Measurements from ENCODE around the gene STAC2.

STAC2 gene

DNA sequence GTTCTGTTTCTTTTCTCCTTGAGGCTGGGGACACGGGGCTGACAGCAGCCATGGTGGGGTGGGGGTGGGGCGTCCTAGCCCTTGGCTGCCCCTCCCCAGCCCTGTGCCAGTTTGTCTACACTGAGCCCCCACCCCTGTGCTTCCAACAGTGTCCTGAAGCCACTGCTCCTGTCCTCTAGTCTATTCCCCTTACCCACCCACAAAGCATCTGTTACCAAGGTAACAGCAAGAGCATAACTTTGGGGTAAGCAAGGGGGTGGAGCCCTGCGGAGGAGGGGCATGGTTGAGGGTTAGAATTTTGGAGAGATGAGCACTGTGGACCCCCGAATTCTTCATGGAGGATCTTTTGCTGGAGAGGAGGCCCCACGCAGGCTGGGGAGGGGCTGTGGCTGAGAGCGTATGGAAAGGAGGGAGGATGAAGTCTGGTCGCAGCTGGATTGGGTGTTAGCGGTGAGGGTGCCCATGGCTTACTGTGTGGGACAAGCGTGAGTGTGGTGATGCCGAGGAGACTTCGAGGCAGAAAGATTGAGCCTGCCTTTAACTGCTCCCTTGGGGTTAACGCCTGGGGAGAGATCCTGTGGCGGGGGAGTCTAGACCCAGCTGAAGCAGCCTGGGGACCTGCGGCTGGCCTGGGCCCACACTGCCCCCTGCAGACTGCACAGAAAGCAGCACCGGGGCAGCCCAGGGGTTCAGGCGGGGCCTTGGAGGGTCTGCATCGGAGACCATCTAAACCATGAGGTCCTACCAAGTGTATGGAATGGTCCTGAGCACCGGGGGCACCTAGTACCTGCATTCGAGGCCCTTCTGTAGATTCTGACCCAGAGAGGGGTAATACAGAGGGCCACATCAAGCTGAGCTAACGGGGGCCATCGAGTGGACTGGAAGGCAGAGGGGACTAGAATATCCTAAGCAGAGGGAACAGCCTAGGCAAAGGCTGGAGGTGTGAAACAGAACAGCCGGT lies 6.1 kb upstream of the STAC2 start:
- DNase-seq: no peak

DNA sequence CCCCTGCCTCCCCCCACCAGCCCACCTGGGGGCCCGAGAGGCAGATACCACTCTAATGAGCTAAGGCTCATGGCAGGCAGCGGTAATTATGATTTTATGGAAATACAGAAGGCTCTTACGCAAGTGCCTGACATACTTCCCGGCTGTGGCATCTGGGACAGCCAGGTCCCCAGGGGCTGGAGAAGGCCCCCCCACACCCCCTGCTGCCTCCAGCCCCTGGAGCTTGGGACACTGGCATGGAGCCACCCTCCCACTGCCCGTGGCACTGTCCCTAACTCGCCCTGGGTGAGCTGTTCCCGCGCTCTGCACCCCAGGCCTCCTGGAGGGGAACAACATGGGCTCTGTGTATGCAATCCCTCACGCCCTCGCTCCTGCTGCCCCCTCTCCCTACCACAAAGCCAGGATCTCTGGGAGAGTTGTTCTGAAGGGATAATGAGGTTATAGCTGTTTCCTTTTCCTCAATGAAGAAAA lies 5.4 kb upstream of the STAC2 start:
- no peak for DNase-seq

DNA sequence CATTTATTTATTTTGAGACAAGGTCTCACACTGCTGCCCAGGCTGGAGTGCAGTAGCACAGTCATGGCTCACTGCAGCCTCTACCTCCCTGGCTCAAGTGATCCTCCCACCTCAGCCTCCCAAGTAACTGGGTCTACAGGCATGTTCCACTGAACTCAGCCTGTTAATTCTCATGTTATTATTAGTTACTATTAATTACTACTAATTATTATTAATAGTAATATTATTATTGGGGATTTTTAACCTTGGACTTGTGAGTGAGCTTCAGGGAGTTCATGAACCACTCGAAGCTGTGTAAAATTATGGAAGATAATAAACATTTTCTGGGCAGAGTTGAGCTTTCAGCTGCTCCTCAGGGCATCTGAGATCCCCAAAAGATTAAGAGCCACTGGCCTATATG lies 4.6 kb upstream of the STAC2 start:
- no peak for DNase-seq

DNA sequence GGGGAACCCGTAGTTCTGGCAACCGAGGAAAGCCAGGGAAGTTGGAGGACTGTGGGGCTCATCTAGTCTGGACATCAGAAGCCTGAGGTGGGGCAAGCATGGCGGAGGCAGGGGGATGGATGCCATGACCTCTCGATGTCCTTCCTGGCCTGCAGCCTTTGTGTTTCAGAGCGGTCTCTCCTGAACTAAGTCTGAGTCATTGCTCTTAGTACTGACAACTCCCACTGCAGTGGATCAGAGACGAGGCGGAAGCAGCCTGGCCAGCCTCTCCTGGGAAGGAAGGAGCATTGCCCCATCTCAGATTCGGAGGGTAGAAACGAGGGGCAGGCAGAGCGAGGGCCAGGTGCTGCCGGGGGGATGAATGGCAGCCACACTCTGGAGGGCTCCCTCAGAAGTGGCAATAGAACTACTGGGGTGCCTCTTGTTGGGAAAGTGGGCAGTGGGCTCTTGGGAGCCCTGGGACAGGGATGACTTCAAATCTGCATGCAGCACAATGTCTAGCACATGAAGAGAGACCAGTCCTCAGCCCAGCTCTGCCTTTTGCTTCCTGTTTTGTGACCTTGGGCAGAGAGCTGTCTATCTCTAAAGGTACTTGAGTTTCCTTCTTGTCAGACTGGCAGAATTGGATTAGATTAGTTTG lies 3.6 kb upstream of the STAC2 start:
- DNase-seq: no peak

DNA sequence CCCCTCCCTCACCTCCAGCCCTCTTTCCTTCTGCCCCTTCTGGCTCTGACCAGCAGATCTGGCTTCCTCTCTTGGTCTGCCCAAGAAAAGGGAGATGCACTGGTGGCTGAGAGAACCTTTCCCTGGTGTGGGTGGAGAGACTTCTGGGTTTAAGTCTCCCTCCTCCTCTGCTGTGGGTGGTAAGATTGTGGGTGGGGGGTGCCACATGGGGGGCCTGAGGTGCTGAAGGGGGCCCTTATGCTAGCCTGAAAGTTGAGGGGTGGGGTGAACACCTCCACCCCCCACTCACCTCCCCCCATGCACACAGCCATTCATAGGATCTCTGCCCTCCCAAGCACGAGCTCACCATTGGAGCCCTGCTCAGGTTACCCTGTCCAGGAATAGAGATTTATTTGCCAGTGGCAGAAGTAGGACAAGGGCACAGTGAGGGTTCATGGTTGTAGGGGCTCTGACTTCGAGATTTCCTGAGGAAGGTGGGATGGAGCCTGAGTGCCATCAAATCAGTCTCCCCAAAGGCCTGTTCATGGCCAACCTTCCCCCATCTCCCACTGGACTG lies 1.7 kb upstream of the STAC2 start:
- no peak for DNase-seq

DNA sequence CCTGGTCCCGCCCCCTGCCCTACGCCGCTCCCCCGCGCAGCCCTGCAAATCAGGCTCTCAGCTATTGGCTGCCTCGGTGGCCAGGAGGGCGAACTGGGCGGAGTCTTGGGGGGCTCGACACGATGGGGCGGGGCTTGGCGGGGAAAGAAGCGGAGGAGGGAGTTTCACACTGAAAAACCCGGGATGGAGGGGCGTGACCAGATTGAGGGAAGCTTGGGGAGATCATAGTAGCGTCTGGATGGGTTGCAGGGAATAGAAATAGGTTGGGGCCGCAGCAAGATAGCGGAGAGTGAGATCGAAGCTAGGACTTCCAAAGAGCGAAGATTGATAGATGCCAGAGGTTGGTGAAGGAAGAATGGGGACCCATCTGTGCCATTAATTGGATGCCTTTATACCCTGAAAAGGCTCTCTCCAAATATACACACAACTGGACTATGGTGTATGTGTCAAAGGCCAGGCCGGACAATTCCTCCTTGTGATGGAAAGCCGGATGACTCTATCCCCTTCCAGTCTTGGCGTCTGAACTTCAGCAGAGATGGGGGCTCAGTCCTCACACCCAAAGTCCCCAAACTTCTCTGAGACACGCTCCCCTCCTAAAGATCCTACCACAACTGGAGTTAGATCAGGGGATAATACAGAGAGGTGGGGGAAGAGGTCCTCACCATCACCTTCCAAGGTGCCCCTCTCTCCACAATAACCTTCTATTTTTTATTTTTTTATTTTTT lies 376 bp upstream of the STAC2 start:
- DNase-seq: peak; percentile 88

DNA sequence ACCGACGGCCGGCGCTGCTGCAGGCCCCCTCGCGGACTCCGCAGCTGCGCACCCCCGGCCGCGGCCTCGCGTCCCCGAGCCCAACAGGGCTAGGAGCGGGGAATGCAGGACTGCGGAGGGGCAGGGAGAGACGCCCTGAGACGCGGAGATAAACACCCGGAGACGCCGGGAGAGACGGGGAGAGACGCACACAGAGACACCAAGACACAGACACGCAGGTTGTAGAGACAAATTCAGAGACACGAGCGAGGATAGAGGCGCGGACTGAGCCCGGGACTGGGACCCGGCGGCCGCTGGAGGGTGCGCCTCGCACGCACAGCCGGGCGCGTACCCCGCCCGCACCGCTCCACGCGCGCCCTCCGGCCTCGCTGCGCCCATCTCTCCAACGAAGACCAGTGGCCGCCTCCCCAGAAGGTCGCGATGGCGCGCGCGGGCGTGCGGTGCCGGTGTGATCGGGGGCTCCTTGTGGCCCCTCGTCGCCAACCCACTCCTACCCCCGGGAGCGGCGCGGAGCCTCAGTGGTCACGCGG lies 902 bp downstream of the STAC2 start:
- DNase-seq: no peak

DNA sequence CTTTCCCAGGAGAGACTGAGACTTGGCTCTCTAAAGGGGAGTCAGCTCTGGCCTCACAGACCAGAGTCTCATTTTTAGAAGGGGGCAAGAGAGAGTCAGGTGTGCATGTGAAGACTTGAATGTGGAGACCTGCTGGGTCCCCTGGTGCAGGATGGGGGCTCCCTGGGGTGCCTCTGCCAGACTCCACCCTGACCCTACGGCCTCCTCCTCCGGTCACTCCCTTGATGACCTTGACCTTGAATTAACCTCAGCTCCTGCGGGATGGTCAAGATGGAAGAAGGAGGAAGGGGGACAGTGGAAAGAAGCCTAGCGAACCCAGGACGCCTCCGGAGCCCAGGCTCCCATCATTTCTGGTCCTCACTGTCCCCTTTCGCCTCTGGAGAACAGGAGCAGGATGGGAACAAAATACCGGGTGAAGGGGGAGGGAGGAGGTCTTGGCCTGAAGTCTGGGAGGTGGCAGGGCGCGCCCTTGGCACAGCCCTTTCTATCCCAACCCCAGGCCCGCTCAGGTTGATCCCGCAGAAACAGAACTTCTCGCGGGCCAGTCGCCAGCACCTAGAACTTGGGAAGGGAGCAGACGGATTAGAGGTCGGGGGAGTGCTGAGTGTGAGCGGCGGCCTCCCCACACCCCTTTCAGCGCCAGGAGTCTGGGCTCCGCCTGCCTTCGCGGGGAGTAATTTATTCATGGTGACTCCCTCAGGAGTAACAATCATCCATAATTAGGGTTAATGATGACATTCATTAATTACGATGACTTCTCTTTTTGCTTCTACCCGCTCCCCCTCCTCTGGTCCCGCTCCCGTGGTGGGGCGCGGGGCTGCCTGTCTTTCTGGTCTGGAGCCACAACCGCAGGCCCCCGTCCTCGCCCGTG lies 1.6 kb downstream of the STAC2 start:
- no peak for DNase-seq

DNA sequence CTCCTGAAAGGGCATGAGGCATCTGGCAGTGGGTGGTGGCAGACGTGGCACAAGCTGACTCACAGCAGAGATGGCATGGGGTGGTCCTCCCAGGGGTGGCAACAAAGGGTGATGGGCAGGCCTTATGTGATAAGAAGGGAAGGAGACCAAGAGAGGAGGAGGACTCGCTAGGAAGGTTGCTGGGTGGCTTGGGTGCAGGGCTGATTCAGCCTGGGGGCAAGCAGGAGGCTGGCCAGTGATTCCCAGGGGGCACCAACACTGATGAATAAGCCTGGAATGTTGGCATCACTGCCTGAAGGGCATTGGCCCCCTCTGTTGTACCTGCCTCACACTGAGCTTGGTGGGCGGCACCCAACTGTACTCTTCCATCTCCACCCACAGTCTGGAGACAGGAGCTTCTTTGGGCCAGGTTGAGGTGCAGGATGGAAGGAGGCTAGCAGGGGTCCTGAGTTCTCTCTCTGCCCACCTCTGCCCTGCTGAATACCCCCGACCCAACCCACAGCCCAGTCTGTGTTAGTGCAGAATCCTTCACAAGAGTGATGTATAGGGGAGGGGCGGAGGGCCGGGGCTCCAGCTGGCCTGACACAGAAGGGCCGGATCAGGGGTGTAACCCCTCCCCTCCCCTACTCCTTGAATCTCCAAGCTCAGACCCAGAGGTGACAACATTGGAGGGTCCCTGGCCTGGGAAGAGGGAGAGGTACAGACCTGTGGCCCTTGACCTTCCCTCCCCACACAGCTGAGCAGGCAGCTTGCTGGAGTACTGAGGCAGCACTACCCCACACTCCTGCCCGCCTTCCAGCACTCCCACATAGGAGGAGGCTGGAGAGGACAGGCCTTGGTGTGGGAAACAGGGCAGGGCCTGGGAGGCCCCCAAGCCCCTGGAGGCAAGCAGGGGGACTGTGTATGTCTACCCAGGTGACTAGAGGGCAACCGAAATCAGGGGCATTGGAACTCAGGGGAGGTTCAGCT lies 2.6 kb downstream of the STAC2 start:
- DNase-seq: no peak

DNA sequence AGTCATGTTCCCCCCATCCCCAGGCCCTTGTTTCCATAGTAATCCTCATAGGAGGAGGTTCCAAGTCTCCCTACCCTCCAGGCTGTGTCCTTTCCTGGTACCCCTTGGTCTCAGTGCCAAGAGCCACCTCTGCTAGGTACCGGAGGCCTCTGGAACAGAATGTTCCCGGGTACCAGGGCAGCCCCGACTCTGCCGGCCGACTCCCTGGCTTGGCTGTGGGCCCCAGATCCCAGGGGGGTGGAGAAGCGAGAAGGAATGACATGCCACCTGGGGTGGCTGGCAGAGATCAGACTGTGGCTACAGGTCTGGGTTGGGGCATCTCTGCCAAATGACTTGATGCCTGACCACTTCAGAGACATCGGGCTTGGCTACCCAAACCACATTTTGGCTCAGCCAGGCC lies 3.6 kb downstream of the STAC2 start:
- DNase-seq: no peak

DNA sequence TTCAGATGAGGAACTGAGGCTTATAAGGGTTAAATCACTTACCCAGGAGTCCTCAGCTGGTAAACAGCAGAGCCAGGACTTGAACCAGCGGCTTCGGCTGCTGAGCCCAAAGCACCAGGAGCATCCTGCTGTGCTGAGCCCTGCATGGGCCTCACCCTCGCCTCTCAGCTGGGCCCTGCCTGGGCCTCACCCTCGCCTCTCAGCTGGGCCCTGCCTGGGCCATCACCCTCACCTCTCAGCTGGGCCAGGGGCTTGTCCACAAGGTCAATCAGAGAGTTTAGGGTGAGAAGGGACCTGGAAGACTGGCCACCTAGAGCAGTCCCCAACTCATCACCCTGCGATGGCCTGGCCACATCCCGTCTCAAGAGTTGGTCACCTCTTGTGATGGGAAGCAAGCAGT lies 4.2 kb downstream of the STAC2 start:
- no peak for DNase-seq

DNA sequence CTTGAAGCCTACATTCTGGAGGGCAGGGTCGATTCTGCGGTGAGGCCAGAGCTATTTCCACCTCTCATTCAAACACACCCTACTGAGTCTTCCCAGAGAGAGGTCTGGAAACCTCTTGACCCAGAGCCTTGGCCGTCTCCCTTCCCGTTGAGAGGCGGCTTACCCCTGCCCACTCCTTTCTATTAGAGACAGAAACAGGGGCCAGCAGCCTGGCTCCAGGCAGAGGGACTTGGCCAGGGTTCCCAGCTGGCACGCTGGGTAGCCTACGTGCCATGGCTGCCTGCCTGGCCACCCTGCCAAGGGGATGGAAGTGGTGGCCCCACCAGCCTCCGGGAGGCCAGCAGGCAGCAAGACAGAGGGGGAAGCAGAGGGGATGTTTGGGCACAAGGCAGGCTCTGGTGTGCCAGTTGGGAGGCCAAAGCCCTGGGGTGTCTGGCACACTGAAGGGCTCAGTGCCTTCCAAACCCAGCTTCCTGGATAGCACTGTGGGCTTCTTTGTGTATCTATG lies 6.0 kb downstream of the STAC2 start:
- DNase-seq: no peak

DNA sequence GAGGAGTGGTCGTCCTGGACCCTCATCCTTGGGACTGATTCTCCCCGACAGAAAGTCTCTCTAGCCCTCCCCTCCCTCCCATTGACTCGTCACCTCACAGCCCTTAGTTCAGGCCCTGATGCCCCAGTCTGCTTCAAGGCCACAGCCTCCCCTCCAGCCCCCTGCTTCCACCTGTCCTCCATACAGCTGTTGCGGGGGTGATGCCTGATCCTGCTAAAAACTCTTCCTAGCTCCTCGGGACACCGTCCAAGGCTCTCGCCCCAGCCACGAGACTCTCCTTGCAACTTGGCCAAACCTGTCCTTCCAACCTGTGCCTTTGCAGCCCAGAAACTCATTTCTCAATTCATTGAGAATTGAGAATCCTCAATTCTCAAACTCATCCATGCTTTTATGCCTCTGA lies 6.8 kb downstream of the STAC2 start:
- DNase-seq: no peak

DNA sequence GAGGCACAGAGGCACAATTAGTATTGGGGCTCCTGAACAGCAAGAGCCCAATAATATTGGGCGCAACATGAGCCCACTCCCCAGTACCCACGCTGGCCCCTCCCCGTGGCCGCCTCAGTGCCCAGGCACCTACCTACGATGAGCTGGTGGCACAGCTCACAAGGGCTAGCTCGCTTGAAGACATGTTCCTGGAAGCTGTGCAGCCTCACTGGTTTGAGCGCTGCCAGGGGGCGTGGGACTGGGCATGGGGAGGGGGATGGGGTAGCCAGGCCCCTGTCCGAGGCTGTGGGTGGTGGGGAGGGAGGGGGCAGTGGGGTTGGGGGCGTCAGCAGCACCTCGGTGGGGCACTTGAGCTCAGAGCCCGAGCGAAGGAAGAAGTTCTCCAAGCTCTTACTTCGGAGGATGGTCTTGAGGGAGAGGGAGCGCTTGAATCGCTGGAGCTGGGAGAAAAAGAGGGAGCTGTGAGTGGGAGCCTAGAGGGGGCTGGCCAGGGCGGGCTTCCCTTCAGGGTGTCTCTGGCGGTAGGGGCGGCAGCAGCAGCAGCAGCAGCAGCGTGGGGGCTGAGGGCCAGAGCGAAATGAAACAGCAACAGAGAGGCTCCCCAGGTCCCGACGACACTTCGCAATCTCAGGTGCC lies 7.9 kb downstream of the STAC2 start:
- DNase-seq: no peak

DNA sequence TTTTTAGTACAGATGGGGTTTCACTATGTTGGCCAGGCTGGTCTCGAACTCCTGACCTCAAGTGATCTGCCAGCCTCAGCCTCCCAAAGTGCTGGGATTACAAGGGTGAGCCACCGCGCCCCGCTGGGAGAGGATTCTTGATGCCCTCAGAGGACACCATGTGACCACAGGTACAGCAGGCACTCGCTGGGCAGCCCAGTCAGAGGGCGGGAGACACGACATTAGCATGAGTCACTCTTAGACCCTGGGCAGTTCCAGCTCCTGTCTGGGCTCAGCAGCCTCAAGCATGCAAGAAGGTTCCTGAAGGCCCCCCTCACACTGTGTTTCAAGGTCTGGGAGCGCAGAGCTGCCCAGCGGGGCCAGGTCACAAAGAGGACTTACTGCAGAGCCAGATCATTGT lies 11.9 kb downstream of the STAC2 start:
- DNase-seq: no peak

DNA sequence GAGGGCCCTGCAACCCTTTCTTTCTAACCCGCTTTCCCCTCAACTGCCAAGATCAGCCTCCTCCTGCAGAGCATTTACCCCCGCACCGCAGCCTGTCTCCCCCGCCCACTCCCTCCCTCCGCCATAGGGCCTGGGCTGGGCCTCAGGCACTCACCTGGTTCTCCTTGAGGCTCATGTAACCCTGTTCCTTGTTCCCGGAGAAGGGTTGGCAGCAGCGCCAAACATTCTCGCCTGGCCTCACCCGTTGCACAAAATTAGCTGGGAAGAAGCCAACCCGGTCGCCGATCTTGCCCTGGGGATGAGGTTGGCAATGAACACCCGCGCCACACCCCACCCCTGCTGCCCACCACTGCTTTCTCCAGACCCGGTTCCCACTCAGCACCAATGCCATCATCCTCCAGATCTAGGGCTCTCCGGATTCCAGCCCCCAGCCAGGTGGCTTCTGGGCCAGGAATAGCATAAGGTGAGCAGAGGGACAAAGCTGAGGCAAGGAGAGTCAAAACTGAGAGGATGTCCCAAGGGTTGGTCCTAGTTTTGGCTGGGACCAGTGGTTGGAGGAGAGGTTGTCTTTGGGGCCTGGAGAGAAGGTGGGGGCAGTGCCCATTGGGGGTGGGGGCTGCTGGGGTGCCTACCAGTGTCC lies 12.8 kb downstream of the STAC2 start:
- DNase-seq: no peak

DNA sequence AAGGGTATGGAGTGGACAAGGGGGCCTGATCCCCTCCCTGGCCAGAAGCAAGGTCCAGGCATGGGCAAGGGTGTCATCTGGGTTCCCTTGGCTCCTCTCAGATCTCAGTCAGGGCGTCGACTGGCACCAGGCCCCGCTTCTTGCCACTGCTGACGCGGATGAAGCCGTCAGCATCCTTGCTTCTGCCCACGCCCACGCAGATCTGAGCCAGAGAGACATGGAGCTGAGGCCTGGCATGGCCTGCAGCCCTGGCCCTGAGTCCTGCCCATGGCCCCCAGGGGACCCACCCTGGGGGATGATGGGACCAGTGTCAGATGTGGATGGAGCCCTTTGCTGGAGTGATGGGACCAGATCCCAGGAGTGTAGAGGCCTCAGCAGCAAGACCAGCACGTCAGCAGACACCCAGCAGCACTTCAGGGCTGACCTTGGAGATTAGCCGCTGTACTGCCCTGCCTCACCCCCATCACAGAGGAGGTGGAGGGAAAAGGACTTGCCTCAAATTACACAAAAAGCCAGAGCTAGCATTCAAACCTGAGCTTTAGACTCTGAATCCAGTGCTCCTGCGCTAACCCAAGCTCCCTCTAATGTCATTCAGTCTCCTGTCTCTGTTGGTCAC lies 13.4 kb downstream of the STAC2 start:
- no peak for DNase-seq

DNA sequence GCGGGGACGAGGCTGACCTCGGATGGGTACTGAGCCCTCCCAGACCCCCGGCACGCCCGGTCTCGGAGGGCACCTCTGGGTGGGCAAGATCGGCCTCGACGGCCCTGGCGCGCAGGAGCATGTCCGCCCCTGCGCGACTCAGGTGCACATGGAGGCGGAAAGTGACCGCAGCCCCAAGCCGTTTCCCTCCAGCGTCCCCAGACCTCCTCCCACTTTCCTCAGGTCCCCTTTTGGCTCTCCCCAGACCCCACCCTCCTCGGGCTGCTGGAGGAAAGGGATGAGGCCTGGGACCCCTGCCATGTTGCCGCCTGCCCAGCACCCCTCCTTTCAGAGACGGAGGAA lies 15.7 kb downstream of the STAC2 start:
- no peak for DNase-seq

Data from right forelimb (tissue), 1 donor.